SK-N-SH (cell line): ENCODE measurements around the gene PPP1R13L.
"Not testable (repeated sequence)": the region's sequence is repeated elsewhere in the genome, so short reads cannot be mapped to it uniquely, and the experiment has no call there.

Experiments used
- FOXJ3 ChIP-seq: sonication (generic); formaldehyde crosslinking; IDR thresholded peaks from 2 replicates; pipeline ENCODE4 v1.5.1; 2020; ENCODE audit warnings: mild to moderate bottlenecking, missing genetic modification reagents
- GABPA ChIP-seq: IDR thresholded peaks from 2 replicates; pipeline ENCODE4 v1.4.0; 2012; ENCODE audit warnings: low read depth, mild to moderate bottlenecking
- NRF1 ChIP-seq: IDR thresholded peaks from 2 replicates; pipeline ENCODE4 v1.6.1; 2012; ENCODE audit warnings: low read depth, mild to moderate bottlenecking, low read length
- TCF12 ChIP-seq: IDR thresholded peaks from 2 replicates; pipeline ENCODE4 v1.4.0; 2012
- TF ChIP-seq, protein P1 (sequence below): fragments of 150-350 bp; IDR thresholded peaks from 2 replicates; pipeline ENCODE4 v1.6.1; 2017; ENCODE audit warnings: antibody characterized with exemption, low read length, low read depth, borderline replicate concordance
- TF ChIP-seq, protein P2 (sequence below): fragments of 200-600 bp; sonication (generic); IDR thresholded peaks from 2 replicates; pipeline ENCODE4 v1.6.1; 2017; ENCODE audit warnings: antibody characterized with exemption, mild to moderate bottlenecking, moderate library complexity
- TF ChIP-seq, protein P3 (sequence below): IDR thresholded peaks from 2 replicates; pipeline ENCODE4 v1.4.0; 2012; ENCODE audit warnings: low read depth

DNA sequence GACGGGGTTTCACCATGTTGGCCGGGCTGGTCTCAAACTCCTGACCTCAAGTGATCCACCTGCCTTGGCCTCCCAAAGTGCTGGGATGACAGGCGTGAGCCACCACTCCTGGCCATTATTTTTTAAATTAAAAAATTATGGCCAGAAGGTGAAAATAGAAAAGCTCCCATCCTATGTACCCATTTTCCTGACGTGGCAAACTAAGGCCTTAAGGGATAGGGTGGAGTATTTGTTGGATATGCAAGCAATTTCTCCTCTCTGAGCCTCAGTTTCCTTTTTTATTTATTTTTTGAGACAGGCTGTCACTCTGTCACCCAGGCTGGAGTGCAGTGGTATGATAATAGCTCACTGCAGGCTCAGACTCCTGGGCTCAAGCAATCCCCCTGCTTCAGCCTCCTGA, 70.0 kb downstream of the PPP1R13L start:
- TF ChIP-seq, protein P1, sequence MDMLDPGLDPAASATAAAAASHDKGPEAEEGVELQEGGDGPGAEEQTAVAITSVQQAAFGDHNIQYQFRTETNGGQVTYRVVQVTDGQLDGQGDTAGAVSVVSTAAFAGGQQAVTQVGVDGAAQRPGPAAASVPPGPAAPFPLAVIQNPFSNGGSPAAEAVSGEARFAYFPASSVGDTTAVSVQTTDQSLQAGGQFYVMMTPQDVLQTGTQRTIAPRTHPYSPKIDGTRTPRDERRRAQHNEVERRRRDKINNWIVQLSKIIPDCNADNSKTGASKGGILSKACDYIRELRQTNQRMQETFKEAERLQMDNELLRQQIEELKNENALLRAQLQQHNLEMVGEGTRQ, result not testable (repeated sequence)
- not testable (repeated sequence) for TF ChIP-seq FOXJ3 (CRISPR knock-in tag); TCF12; NRF1; GABPA
- TF ChIP-seq, protein P2, sequence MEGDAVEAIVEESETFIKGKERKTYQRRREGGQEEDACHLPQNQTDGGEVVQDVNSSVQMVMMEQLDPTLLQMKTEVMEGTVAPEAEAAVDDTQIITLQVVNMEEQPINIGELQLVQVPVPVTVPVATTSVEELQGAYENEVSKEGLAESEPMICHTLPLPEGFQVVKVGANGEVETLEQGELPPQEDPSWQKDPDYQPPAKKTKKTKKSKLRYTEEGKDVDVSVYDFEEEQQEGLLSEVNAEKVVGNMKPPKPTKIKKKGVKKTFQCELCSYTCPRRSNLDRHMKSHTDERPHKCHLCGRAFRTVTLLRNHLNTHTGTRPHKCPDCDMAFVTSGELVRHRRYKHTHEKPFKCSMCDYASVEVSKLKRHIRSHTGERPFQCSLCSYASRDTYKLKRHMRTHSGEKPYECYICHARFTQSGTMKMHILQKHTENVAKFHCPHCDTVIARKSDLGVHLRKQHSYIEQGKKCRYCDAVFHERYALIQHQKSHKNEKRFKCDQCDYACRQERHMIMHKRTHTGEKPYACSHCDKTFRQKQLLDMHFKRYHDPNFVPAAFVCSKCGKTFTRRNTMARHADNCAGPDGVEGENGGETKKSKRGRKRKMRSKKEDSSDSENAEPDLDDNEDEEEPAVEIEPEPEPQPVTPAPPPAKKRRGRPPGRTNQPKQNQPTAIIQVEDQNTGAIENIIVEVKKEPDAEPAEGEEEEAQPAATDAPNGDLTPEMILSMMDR, result not testable (repeated sequence)
- TF ChIP-seq, protein P3, sequence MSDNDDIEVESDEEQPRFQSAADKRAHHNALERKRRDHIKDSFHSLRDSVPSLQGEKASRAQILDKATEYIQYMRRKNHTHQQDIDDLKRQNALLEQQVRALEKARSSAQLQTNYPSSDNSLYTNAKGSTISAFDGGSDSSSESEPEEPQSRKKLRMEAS, result not testable (repeated sequence)
